GM19438 (cell line): ENCODE data around the gene BABAM2.
"Not testable (repeated sequence)": the region's sequence is repeated elsewhere in the genome, so short reads cannot be mapped to it uniquely, and the experiment has no call there.

Experiments used
- ATAC-seq: cut with Tn5 transposase; IDR thresholded peaks from one replicate; pipeline ENCODE4 v1.9.1; 2021; ENCODE audit warnings: low read depth; ENCODE audit not compliant: unreplicated experiment

Gene BABAM2

GRCh38 chr2:28098501-28099225 lies 208.1 kb downstream of the BABAM2 start:
- no peak for ATAC-seq

- ATAC-seq, result no peak
Measured at GRCh38 chr2:28101123-28101522, 210.6 kb downstream of the BABAM2 start.

GRCh38 chr2:28101892-28102291 lies 211.4 kb downstream of the BABAM2 start:
- ATAC-seq, result no peak

GRCh38 chr2:28102455-28102874 lies 211.9 kb downstream of the BABAM2 start:
- no peak for ATAC-seq

- no peak for ATAC-seq
Measured at GRCh38 chr2:28103611-28104010, 213.1 kb downstream of the BABAM2 start.

DNA sequence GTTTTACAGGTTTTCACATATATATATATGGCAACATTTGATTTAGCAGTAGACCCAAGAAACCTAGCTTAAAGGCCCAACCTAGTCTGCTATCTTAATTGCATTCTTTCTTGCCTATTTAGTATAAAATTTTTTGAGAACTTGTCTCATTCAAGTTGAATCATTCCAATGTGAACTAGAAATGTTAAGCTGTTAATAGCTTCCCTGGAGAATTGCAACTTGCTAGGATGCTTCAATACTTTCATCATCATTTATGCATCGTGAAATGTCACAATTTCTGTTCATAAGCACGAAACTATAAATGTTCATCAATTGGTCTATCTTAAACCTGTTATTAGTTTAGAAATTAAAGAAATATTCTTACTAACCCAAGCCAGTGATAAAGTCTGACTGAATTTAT lies 217.6 kb downstream of the BABAM2 start:
- no peak for ATAC-seq

DNA sequence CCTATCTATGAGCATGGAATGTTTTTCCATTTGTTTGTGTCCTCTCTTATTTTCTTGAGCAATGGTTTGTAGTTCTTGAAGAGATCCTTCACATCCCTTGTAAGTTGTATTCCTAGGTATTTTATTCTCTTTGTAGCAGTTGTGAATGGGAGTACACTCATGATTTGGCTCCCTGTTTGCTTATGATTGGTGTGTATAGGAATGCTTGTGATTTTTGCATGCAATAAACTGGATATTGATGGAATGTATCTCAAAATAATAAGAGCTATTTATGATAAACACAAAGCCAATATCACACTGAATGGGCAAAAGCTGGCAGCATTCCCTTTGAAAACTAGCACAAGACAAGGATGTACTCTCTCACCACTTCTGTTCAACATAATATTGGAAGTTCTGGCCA lies 223.2 kb downstream of the BABAM2 start:
- ATAC-seq, result not testable (repeated sequence)

DNA sequence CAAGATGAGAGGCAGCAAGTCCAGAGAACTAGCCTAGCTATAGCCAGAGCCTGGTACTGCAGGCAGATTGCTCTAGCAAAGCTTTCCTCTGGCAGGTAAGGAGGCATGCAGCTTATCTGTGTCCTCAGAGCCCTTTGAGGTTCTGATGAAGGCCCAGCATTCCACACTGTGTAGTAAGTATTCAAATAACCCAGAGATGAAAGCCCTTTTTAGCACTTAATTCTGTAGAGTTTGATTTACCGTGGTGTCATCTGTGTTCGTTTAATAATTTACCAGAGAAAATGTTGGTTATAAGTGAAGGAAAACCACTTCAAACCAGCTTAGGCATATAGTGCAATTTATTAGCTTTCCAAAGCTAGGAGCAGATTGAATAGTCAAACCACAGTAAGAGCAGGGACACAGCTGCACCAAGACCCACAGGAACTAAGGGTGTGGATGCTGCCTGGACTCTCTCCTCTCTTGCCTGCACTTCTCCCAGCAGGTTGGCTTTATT lies 226.6 kb downstream of the BABAM2 start:
- no peak for ATAC-seq

DNA sequence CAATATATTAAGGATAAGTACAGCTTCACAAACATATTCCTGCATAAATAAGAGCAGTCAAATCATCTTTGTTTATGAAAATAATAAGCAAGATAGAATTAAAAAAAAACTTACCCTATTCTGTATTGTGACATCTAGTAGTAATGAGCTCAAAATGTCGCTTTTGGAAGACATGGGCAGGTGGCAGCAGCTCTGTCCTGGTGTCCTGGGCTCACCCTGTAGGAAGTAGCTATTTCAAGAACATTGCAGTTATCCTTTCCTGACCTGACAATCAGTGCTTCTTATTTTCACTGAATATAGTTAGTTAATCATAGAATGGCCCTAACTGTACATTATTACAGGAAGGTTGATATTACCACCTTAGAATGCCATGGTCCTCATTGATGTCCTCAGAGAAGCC lies 229.1 kb downstream of the BABAM2 start:
- no peak for ATAC-seq

- ATAC-seq, result no peak
Measured at GRCh38 chr2:28128281-28128950, 237.9 kb downstream of the BABAM2 start.

- no peak for ATAC-seq
Measured at GRCh38 chr2:28129955-28130695, 239.6 kb downstream of the BABAM2 start.

DNA sequence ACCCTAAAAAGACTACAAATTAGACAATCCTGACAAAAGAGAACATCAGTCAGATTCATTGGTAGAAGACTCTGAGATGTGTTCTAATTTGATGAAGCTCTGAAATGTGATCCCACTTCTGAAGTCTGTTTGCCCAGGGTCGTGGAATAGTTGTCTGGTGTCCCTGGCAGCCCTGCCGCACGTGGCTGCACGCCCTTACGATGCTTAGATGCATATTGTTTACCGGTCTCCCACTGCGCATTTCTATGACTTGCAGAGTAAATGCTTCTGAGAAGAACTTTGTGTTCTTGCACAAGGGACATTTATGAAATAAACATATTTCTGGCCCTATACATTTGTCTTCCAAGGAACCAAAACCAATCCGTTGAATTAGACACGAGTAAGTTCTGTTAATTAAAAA lies 243.2 kb downstream of the BABAM2 start:
- ATAC-seq, result no peak

GRCh38 chr2:28134262-28134812 lies 243.8 kb downstream of the BABAM2 start:
- no peak for ATAC-seq

- no peak for ATAC-seq
Measured at GRCh38 chr2:28134857-28135256, 244.3 kb downstream of the BABAM2 start.

DNA sequence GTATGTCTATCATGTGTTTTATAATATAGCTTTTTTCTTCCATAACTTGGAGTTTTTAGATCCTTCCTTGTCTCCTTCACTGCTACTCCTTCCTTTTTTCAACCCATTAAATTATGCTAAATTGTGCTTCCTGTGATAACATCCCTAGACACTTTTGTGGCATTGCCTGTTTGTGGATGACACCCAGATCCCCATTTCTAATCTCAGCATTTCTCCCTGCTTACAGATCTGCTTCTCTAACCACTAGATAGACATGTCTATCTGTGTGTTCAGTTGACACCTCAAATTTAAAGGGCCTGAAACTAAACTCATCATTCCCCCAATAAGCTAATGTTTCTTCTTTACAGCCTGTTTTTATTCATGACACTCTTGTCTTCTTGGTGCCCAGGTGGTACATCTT lies 244.8 kb downstream of the BABAM2 start:
- no peak for ATAC-seq

DNA sequence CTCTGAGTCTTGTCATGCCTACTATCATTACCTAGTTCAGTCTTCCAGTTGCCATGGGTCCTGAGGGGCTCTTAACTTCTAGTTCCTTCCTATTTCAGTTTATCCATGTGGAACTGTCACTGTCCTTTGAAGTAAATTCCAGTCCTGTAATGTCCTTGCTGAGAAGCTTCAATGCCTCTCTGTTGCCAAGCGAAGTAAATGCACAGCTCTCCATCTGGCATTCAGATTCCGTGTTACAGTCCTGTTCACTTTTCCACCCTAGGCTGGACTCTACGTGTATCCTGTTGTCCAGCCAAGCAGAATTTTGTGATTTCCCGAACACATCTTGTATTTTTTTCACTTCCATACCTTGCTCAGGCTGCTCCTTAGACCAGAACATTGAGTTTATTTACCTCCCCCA lies 245.3 kb downstream of the BABAM2 start:
- no peak for ATAC-seq

GRCh38 chr2:28136556-28136955 lies 246.0 kb downstream of the BABAM2 start:
- ATAC-seq, result no peak

DNA sequence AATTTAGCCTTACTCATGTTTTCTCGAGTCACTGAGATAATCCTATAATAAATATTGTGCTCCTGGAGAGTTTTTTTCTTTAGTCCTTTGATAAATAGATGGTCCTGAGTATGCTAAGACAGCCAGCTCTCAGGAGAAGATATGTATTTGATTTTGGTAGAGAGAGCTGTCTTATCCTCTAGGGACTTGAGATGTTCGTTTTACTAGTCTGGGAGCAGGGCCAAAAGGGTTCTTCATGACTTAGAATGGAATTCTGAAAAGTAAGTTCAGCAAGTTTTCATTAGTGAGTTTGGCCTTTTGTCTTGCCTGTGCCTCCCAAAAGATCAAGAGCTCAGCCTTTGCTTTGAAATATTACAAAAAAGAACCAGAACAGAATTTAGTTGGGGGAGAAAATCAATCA lies 246.7 kb downstream of the BABAM2 start:
- no peak for ATAC-seq

DNA sequence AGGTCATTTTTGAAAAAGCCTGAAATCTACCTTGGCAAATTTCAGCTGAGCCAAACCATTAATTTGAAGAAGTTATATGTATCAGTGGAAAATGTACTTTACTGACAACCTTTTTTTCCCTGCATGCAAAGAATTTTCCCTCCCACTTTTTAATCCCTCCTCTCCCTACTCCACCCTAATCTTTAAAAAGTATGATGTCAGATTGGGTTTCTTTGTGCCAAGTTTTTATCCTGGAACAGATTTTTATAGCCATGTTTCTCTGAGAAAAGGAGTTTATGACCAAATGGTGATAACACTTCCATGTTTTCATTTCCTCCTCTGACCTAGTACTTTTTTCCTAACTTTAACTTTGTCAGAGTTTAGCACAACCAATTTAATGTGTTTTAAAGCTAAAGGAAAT lies 251.9 kb downstream of the BABAM2 start:
- no peak for ATAC-seq

DNA sequence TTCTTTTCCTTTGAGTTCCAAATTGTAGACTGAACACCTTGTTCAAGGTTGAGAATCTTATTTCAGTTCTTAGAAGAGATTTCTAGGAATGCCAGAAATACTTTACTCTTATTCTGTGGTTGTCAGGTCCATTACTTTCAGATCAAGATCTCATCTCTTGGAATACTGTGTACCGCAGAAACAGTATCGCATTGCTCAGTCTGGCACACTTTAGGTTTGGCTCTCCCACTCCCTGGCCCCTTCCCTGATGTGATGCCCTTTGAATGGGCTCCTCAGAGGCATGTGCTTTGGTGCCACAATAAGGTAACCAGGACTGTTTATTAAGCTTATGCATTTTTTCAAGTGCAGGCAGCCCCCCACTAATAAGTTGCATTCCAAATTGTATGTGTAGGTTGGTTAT lies 257.5 kb downstream of the BABAM2 start:
- ATAC-seq, result no peak

- ATAC-seq, result no peak
Measured at GRCh38 chr2:28148566-28148965, 258.0 kb downstream of the BABAM2 start.
